Posterior vena cava (tissue), 2 donors: ENCODE measurements around the gene SVIL. TPM values are rescaled to one million over a fixed set of nuclear protein-coding genes. Genes with fewer than 3 reads are reported as not detected.
"Not testable (repeated sequence)": the region's sequence is repeated elsewhere in the genome, so short reads cannot be mapped to it uniquely, and the experiment has no call there.

Experiments used
- DNase-seq: peaks from one replicate; pipeline ENCODE4 v3.0.0-alpha.2; 2020; ENCODE audit warnings: low spot score
- intact Hi-C, 2 donors: fragments of 100-400 bp; cut with DNase I; formaldehyde crosslinking; loops; one replicate each; pipeline versions ENCODE4 v1.14.1 to v1.14.2; 2022 to 2023
- total RNA-seq, 2 donors: library from RNA; stranded (reverse); fragmentation: NEBNext Ultra II Directional; extraction: Animal tissue kit (Norgen Biotek cat#: 25700); gene quantifications; one replicate each; pipeline ENCODE4 v1.2.1, GENCODE V29; 2021
- donor health status: DM: yes; HTN: yes; CAD: no.
- donor health status: DM: yes; HTN: yes; CAD: no.

Gene SVIL
- total RNA-seq, 2 donors from 2014 or later: 300 to 417 TPM

GRCh38 chr10:29630205-29631048 lies 4.3 kb downstream of the SVIL start:
- no peak for DNase-seq
- intact Hi-C loops: loop anchor here in 1 of 2 donors (10.0 kb wide), 1 partner anchor 104 kb away; no protein-coding TSS in a partner anchor

- DNase-seq: no peak
- intact Hi-C loops: no loop called here
Measured at GRCh38 chr10:29628912-29629526, 5.8 kb downstream of the SVIL start.

GRCh38 chr10:29628311-29628710 lies 6.5 kb downstream of the SVIL start:
- intact Hi-C loops: no loop called here
- DNase-seq: no peak

- no peak for DNase-seq
- intact Hi-C loops: no loop called here
Measured at GRCh38 chr10:29627201-29628132, 7.3 kb downstream of the SVIL start.

- intact Hi-C loops, DNase-seq: not testable (repeated sequence)
Measured at GRCh38 chr10:29624357-29624756, 10.4 kb downstream of the SVIL start.

- intact Hi-C loops: no loop called here
Measured at GRCh38 chr10:29623797-29624196, 11.0 kb downstream of the SVIL start.

GRCh38 chr10:29622382-29622922 lies 12.3 kb downstream of the SVIL start:
- intact Hi-C loops: no loop called here
- no peak for DNase-seq

More at GRCh38 chr10:29623797-29624196, 11.0 kb downstream of the SVIL start:
- DNase-seq: no peak

GRCh38 chr10:29621161-29621560 lies 13.6 kb downstream of the SVIL start:
- no peak for DNase-seq
- intact Hi-C loops: no loop called here

GRCh38 chr10:29620112-29620690 lies 14.6 kb downstream of the SVIL start:
- DNase-seq: no peak
- intact Hi-C loops: no loop called here

GRCh38 chr10:29619241-29619669 lies 15.5 kb downstream of the SVIL start:
- no peak for DNase-seq
- intact Hi-C loops: no loop called here

GRCh38 chr10:29618341-29619171 lies 16.2 kb downstream of the SVIL start:
- DNase-seq: no peak
- intact Hi-C loops: no loop called here

- no peak for DNase-seq
Measured at GRCh38 chr10:29617880-29618340, 16.9 kb downstream of the SVIL start.

GRCh38 chr10:29616542-29616941 lies 18.2 kb downstream of the SVIL start:
- DNase-seq: no peak
- intact Hi-C loops: no loop called here

More at GRCh38 chr10:29617880-29618340, 16.9 kb downstream of the SVIL start:
- intact Hi-C loops: no loop called here

GRCh38 chr10:29615195-29615594 lies 19.6 kb downstream of the SVIL start:
- intact Hi-C loops: no loop called here
- DNase-seq: no peak

- not testable (repeated sequence) for DNase-seq
Measured at GRCh38 chr10:29614289-29614688, 20.5 kb downstream of the SVIL start.

GRCh38 chr10:29613791-29614190 lies 21.0 kb downstream of the SVIL start:
- no peak for DNase-seq
- intact Hi-C loops: no loop called here

More at GRCh38 chr10:29614289-29614688, 20.5 kb downstream of the SVIL start:
- intact Hi-C loops: not testable (repeated sequence)

- DNase-seq: no peak
- intact Hi-C loops: no loop called here
Measured at GRCh38 chr10:29613196-29613595, 21.6 kb downstream of the SVIL start.

- intact Hi-C loops: no loop called here
- no peak for DNase-seq
Measured at GRCh38 chr10:29612657-29613056, 22.1 kb downstream of the SVIL start.
